ENCODE measurements around the gene EOMES.
"Not testable (repeated sequence)": the region's sequence is repeated elsewhere in the genome, so short reads cannot be mapped to it uniquely, and the experiment has no call there.

Gene EOMES

DNA sequence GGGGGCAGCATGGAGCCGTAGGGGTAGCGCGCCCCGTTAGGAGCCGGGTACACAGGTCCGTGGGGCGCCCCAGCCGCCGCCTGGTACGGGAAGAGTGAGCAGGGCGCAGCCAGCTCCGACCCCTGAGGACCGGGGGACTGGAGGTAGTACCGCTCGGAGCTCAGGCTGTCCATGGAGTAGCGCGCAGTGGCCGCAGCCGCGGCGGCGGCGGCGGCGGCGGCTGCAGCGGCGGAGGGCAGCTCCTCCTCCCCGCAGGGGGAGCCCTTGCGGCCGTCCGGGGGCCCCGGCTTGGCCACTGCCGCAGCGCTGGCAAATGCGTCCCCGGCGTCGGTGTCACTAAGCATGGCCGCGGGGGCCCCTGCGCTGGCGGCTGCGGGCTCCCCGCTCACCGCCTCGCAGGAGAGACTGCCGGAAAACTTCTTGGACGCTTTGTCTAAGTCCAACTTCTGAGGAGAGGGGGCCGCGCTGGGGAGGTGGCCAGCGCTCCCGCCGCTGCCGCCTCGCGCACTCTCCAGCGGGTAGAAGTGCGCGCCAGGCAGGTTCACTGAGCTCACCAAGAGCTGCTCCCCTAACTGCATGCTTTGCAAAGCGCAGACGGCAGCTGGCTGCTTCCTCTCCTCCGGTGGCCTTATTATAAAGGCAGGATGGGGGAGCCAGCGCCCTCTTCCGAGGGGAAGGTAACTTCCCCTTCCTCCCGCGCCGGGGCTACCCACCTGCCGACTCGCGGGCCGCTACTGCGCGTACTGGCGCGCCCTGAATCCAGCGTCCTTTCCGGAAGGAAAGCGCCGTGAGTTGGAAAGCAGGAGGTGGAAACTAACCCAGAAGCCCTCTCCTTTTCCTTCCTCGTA, at the start of gene EOMES:
EOMES (minus strand) TSS at position 607 of the 848 bp plus-strand sequence; CDS start at position 578, 29 bp downstream.
- peak; percentile 80 for DNase-seq

- not testable (repeated sequence) for DNase-seq
These were observed 48.3 kb upstream of the EOMES start for GRCh38 chr3:27770384-27770783.

- no peak for DNase-seq
These were observed 44.9 kb upstream of the EOMES start for GRCh38 chr3:27767000-27767399.

DNA sequence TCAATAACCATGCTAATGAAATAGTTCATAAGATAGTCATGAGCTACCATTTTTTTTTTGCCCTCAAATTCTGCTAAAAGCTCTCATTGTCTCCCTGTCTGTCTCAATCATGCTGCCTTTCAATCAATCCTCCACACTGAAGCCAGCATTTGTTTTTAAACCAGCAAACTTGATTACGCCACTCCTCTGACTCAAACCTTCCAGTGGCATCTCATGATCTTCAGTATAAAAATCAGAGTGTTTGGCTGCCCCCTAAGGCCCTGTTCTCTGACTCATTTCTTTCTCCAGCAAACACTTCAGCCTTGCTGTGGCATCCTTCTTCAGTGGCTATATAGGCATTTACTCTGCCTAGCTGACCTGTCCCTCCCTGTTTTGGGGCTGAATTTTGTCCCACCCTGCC, 36.0 kb upstream of the EOMES start:
- DNase-seq: peak; percentile 2

GRCh38 chr3:27756877-27757276, 34.8 kb upstream of the EOMES start:
- no peak for DNase-seq

DNA sequence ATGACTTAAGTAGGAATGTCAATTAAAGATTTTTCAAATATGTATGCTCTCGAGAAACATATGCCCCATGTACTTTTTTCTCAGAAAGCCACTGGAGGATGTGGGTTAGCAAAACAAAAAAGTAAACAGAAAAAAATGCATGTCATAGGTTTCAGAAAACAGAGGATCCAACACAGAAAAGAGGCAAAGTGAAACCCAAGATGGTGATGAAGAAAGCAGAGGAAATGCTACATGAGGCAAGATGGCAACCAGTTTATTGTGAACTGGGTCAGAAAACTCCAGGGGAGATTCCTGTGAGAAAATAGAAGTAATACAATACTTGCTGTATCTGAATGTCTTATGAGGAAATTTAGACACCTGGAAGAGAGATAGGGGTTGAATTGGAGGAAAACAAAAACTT, 30.8 kb upstream of the EOMES start:
- no peak for DNase-seq

DNA sequence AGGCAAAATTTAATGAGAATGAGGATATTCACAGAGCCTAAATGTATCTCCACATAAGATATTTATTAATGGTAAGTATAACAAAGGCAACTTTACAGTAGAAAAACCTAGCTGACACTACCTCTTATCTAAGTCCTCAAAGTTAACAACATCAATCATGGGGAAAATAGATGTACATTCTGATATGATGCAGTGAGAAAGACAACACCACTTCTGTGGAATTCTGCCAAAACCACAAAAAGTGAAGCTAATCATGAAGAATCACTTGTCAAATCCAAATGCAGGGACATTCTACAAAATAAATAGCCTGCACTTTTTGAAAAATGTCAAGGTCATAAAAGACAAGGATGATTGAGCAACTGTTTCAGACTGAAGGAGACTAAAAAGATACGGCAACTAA, 27.5 kb upstream of the EOMES start:
- DNase-seq: no peak

DNA sequence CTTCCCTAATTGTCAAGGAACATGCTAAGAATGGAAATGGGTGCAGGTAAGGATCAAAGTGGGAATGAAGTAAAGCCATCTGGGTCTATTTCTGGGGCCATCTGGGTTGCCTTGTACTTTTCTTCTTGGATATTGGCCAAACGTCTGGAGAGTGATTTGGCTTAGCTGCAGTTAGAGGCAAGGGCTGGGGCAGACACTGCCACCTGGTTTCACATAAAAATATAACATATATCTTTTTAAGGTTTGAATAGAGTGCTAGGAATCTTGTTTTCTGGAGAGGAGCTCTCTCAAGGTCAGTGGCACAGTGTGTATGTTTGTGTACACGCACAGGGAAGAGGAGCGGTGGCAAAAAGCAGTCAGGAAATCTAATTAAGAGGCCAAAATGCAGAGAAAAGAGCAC, 24.7 kb upstream of the EOMES start:
- DNase-seq: no peak

DNA sequence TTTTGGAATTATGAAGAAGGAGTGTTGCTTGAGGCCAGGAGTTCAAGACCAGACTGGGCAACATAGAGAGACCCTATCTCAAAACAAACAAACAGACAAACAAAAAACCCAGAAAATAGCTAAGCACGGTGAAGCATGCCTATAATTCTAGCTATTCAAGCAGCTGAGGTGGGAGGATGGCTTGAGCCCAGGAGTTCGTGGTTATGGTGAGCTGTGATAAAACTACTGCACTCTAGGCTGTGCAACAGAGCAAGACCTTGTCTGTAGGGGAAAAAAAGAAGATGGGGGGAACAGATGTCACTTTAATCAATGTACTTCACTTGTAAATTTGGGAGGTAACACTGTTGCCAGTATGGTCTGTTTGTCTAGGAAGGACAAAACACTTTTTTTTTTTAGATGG, 18.7 kb upstream of the EOMES start:
- DNase-seq: no peak

DNA sequence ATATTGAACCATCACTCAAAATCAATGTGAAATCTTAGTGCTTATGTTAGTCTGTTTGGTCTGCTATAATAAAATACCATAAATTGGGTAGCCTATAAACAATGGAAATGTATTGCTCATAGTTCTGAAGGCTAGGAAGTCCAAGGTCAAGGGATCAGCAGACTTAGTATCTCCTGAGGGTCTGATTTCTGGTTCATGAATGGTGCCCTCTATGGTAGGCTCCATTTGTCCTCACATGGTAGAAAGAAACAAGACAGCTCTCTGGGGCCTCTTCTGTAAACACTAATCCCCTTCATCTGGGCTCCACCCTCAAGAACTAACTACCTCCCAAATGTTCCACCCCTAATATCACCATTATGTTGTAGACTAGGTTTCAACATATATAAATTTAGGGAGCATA, 15.0 kb upstream of the EOMES start:
- DNase-seq: no peak

DNA sequence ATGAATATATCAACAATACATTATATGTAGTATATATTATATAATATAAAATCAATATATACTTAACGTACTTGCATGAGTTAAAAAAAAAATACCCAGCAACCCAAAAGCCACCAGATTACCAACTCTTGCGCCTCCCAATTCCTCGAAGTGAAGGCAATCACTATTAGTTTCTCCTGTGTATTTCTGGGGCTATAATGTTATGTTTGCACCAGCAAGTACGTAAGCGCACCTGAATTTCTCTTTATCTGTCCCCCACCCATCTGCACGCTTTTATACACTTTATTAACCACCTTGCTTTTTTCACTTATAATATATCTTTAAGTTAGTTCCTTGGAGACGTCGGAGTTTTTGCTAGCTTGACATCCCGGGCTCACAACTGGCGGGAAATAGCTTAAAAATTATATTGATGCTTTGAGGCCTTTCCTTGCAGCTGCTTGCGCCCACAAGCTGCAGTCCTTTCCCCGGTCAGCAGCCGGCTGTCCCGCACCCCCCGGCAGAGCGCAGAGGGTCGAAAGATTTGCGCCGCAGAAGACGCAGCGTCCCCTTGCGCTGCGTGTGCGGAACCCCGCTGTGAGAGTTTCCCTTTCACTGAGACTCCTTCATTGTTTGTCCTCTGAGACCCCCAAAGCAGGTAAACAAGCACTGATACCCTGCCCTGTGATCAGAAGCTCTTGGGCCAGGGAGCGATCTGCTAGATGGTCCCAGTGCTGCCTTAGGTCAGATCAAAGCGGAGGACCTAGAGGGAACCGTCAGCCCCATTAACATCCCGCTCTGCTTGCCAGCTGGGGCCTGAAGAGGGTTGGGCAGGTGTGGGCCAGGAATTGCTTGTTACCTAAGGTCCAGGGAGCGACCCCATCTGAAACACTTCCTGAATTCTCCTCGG, 8.9 kb upstream of the EOMES start:
- DNase-seq: peak; percentile 32

DNA sequence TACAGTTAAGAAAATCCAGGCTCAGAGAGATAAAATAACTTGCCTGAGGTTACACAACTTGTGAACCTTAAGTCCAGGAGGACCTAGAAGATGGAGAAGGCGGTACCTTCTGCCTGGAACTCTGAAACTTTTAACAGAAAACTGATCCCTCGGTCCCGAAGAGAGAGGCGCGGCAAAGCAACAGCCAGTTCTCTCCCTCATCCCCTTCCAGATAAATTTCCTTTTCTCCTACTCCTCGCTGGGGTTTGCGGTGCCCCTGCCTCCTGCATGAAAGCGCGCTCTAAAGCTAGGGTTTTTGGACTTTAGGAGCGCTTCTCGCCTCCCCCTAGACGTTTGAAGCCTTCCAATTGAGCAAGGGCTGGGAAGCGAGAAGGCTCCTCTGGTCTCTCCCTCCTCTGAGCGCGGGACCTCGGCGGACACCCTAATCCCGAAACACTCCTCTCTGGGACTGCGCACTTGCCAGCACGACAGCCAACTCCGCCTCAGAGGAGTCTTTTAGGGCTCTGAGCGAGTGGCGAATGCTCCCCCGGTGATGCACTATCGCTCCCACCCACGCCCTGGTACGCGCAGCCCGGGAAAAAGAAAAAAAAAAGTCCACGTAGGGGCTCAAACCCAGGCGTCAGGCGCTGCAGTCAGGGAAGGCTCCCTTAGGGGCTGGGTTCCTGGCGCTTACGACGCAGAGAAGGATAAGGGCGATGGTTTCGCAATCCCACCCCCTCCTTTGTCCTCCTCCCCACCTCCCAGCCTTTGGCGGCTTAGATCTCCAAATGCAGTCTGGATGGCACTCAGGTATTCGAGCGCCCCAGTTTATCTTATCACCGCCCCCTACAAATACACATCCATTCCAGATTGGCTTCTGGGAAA, 7.9 kb upstream of the EOMES start:
- DNase-seq: peak; percentile 53

GRCh38 chr3:27729325-27729724, 7.2 kb upstream of the EOMES start:
- no peak for DNase-seq

- DNase-seq: peak; percentile 71
These were observed 6.3 kb upstream of the EOMES start for GRCh38 chr3:27728195-27729087.

DNA sequence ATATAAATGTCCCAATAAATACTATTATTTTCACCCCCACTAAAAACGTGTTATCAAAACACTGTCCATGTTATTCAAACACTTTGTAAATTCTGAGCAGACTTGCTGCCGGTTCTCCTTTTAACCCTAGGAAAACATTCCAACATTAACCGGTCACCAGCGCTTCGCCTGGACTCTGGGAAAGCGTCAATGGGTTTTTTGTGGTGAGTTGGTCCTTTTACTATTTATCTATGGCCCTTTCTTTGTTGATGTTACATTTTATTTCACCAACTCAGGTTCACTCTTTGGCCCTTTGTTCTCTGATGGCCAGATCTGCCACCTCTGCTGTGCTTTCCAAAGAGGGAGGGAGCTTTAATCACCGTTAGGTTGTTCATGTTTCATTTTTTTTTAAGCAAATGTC, 4.1 kb upstream of the EOMES start:
- peak; percentile 13 for DNase-seq

DNA sequence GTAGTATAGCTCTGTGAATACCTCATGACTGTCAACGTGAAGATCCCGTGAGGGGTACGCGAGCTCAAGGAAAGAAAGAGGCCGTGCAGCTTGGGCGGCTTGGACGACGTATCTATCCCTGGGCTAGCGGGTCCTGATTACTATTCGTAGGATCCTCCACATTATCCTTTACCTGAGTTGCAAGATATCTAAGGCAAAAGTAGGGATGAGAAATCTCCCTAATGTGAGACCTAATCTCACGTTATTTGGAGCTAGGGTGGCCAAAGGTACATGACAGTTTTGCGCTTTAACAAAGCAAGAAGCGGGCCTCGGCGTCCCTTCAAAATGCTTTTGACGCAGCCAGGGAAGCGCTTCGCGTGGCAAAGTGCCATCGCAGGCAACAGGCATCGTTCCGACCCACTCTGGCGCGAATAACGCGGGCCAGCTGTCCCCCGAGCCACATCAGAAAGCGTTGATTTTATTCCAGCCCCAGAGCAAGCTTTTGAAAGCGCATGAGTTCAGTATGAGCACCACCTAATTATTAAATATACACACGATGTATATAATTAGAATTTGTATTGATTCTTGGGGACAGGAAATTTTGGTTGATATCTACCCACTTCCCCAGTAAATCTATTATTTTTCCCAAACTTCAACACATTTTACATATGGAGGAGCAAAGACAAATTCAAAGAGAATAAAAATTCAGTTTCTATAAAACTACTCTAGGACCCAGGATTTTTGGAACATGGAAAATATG, 2.5 kb upstream of the EOMES start:
- DNase-seq: peak; percentile 82

- peak; percentile 74 for DNase-seq
These were observed 1.8 kb upstream of the EOMES start for GRCh38 chr3:27723815-27724458.

DNA sequence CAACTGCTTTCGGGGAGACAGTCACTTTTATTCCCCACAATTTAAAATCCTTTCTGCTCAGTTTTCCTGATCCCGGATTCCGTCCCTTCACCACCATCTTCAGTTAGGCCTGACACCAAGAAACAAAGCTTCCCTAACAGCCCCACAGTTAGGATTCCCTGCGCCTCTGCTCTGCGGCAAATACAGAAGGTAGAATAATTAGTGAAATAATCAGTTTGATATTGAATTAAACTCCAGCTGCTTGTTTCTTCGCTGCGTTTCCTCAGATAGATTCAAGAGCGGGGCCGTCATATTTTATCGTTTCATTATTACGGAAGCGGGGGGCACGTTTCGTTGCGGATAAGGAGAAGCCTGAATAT, 1.3 kb upstream of the EOMES start:
- no peak for DNase-seq

DNA sequence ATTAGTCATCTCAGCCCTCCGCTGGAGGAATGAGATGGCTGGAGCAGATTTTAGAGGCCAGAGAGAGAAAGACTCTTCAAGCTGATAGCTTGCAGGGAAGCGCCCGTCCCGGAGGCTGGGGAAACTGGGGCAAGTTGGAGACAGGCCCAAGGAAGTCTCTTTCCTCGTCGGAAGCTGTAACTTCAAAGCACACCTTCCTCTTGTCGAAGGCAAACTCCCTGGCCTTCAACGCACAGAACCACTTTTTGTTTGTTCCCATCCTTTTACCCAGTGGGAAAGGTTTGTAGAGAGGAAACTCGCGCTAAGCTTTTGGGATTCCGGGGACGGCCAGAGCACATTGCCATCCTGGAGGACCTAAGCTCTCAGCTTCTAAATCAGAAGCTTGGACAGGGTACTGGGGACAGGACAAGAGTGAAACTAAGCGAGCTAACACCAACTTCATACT, 900 bp upstream of the EOMES start:
- peak; percentile 75 for DNase-seq

- peak; percentile 65 for DNase-seq
These were observed 1.0 kb downstream of the EOMES start for GRCh38 chr3:27720899-27721716.
